ENCODE results near the gene CPA3. TPM values are rescaled to one million over a fixed set of nuclear protein-coding genes. Genes with fewer than 3 reads are reported as not detected.

The CPA3 gene
- total and polyA plus RNA-seq, 4 experiments from 2014 or later: not detected

GRCh38 chr3:148825476-148825875 lies 39.6 kb upstream of the CPA3 start:
- Mint-ChIP-seq H3K36me3 (no peaks in the 10 kb centered on the region), H3K9me3 (peaks cover 4 to 11% (median 6%) of the 10 kb centered on the region in 8 donors), H3K4me1 (no peaks in the 10 kb centered on the region), H3K27ac (no peak overlapping the region), H3K27me3 (peaks cover 6 to 7% of the 10 kb centered on the region in 2 donors), H3K4me3 (no peak overlapping the region)
- Histone ChIP-seq H3K9me3 (ENCODE audit: control insufficient read depth in 1 of 2, low read length in 2 of 2) (no peaks in the 10 kb centered on the region), H3K4me1 (ENCODE audit: insufficient read depth, low read length) (no peaks in the 10 kb centered on the region), H3K4me3 (ENCODE audit: low read length in 2 of 2) (no peak overlapping the region), H3K36me3 (ENCODE audit: insufficient read depth, low read length) (no peaks in the 10 kb centered on the region), H3K27me3 (ENCODE audit: insufficient read depth, low read length) (no peaks in the 10 kb centered on the region), H3K27ac (ENCODE audit: low read depth, low read length) (no peak overlapping the region)
- no peak for DNase-seq
- CTCF ChIA-PET (ENCODE audit: partially characterized antibody): no interaction called here
- intact Hi-C loops (cut with micrococcal nuclease): no loop called here
- POLR2A ChIA-PET (ENCODE audit: partially characterized antibody): no interaction called here

- H3K27ac ChIP-seq (ENCODE audit: low read depth, low read length): no peak within 1 kb of the TSS
- no peaks in the 10 kb centered on the region for H3K9me3 ChIP-seq (ENCODE audit: control insufficient read depth in 1 of 2, low read length in 2 of 2)
- no peak within 1 kb of the TSS for H3K4me3 ChIP-seq (ENCODE audit: low read length in 2 of 2)
- intact Hi-C loops (cut with micrococcal nuclease): no loop called here
- no peak for DNase-seq
- no peaks in the 10 kb centered on the region for H3K36me3 Mint-ChIP-seq
- H3K9me3 Mint-ChIP-seq: peaks cover 0 to 3% (median 2%) of the 10 kb centered on the region in 8 donors
- H3K27ac Mint-ChIP-seq: no peak within 1 kb of the TSS
- no peaks in the 10 kb centered on the region for H3K4me1 Mint-ChIP-seq
- POLR2A ChIA-PET (ENCODE audit: partially characterized antibody): no interaction called here
- no peaks in the 10 kb centered on the region for H3K36me3 ChIP-seq (ENCODE audit: insufficient read depth, low read length)
- no peaks in the 10 kb centered on the region for H3K4me1 ChIP-seq (ENCODE audit: insufficient read depth, low read length)
- H3K27me3 Mint-ChIP-seq: peaks cover 6 to 7% of the 10 kb centered on the region in 2 donors
- H3K27me3 ChIP-seq (ENCODE audit: insufficient read depth, low read length): no peaks in the 10 kb centered on the region
- no peak within 1 kb of the TSS for H3K4me3 Mint-ChIP-seq
- CTCF ChIA-PET (ENCODE audit: partially characterized antibody): no interaction called here
Observed at GRCh38 chr3:148827585-148827984, 37.5 kb upstream of the CPA3 start, which contains the start of gene CPB1. TSS of gene CPB1 (plus strand) at chr3:148827811. CDS start at chr3:148827824, 13 bp downstream.

- no peaks in the 10 kb centered on the region for H3K36me3 Mint-ChIP-seq
- H3K9me3 Mint-ChIP-seq: no peaks in the 10 kb centered on the region
- DNase-seq: no peak
- no peak overlapping the region for H3K27ac Mint-ChIP-seq
- ChIA-PET POLR2A (ENCODE audit: partially characterized antibody) (no interaction called here), CTCF (ENCODE audit: partially characterized antibody) (no interaction called here)
- Histone ChIP-seq H3K27ac (ENCODE audit: low read depth, low read length) (no peak overlapping the region), H3K27me3 (ENCODE audit: insufficient read depth, low read length) (no peaks in the 10 kb centered on the region), H3K36me3 (ENCODE audit: insufficient read depth, low read length) (no peaks in the 10 kb centered on the region), H3K9me3 (ENCODE audit: control insufficient read depth in 1 of 2, low read length in 2 of 2) (no peaks in the 10 kb centered on the region), H3K4me1 (ENCODE audit: insufficient read depth, low read length) (no peaks in the 10 kb centered on the region), H3K4me3 (ENCODE audit: low read length in 2 of 2) (no peak overlapping the region)
- H3K27me3 Mint-ChIP-seq: peaks cover 6 to 7% of the 10 kb centered on the region in 2 donors
- intact Hi-C loops (cut with micrococcal nuclease): no loop called here
- H3K4me1 Mint-ChIP-seq: no peaks in the 10 kb centered on the region
- no peak overlapping the region for H3K4me3 Mint-ChIP-seq
Observed at GRCh38 chr3:148828136-148828690, 36.9 kb upstream of the CPA3 start.

- no peaks in the 10 kb centered on the region for H3K27me3 ChIP-seq (ENCODE audit: insufficient read depth, low read length)
- Mint-ChIP-seq H3K36me3 (no peaks in the 10 kb centered on the region), H3K27ac (no peak overlapping the region), H3K27me3 (peaks cover 1 to 2% of the 10 kb centered on the region in 2 donors), H3K9me3 (no peaks in the 10 kb centered on the region), H3K4me1 (no peaks in the 10 kb centered on the region), H3K4me3 (no peak overlapping the region)
- H3K27ac ChIP-seq (ENCODE audit: low read depth, low read length): no peak overlapping the region
- ChIA-PET CTCF (ENCODE audit: partially characterized antibody) (no interaction called here), POLR2A (ENCODE audit: partially characterized antibody) (no interaction called here)
- H3K36me3 ChIP-seq (ENCODE audit: insufficient read depth, low read length): no peaks in the 10 kb centered on the region
- intact Hi-C loops (cut with micrococcal nuclease): no loop called here
- H3K4me1 ChIP-seq (ENCODE audit: insufficient read depth, low read length): no peaks in the 10 kb centered on the region
- no peak overlapping the region for H3K4me3 ChIP-seq (ENCODE audit: low read length in 2 of 2)
- no peaks in the 10 kb centered on the region for H3K9me3 ChIP-seq (ENCODE audit: control insufficient read depth in 1 of 2, low read length in 2 of 2)
- no peak for DNase-seq
Observed at GRCh38 chr3:148829926-148830325, 35.2 kb upstream of the CPA3 start.

GRCh38 chr3:148833223-148833622 lies 31.9 kb upstream of the CPA3 start:
- H3K36me3 Mint-ChIP-seq: no peaks in the 10 kb centered on the region
- no peaks in the 10 kb centered on the region for H3K9me3 ChIP-seq (ENCODE audit: control insufficient read depth in 1 of 2, low read length in 2 of 2)
- no peak overlapping the region for H3K4me3 Mint-ChIP-seq
- DNase-seq: no peak
- H3K27ac ChIP-seq (ENCODE audit: low read depth, low read length): no peak overlapping the region
- POLR2A ChIA-PET (ENCODE audit: partially characterized antibody): no interaction called here
- H3K9me3 Mint-ChIP-seq: no peaks in the 10 kb centered on the region
- CTCF ChIA-PET (ENCODE audit: partially characterized antibody): no interaction called here
- intact Hi-C loops (cut with micrococcal nuclease): no loop called here
- H3K27ac Mint-ChIP-seq: no peak overlapping the region
- no peak overlapping the region for H3K4me3 ChIP-seq (ENCODE audit: low read length in 2 of 2)
- no peaks in the 10 kb centered on the region for H3K4me1 Mint-ChIP-seq
- H3K4me1 ChIP-seq (ENCODE audit: insufficient read depth, low read length): no peaks in the 10 kb centered on the region
- no peaks in the 10 kb centered on the region for H3K27me3 ChIP-seq (ENCODE audit: insufficient read depth, low read length)
- H3K27me3 Mint-ChIP-seq: peaks cover 0 to 2% of the 10 kb centered on the region in 2 donors
- H3K36me3 ChIP-seq (ENCODE audit: insufficient read depth, low read length): no peaks in the 10 kb centered on the region

- peaks cover 0 to 2% of the 10 kb centered on the region in 2 donors for H3K27me3 Mint-ChIP-seq
- Histone ChIP-seq H3K36me3 (ENCODE audit: insufficient read depth, low read length) (no peaks in the 10 kb centered on the region), H3K4me3 (ENCODE audit: low read length in 2 of 2) (no peak overlapping the region), H3K9me3 (ENCODE audit: control insufficient read depth in 1 of 2, low read length in 2 of 2) (no peaks in the 10 kb centered on the region), H3K27ac (ENCODE audit: low read depth, low read length) (no peak overlapping the region), H3K27me3 (ENCODE audit: insufficient read depth, low read length) (no peaks in the 10 kb centered on the region), H3K4me1 (ENCODE audit: insufficient read depth, low read length) (no peaks in the 10 kb centered on the region)
- DNase-seq: no peak
- no peaks in the 10 kb centered on the region for H3K9me3 Mint-ChIP-seq
- no peaks in the 10 kb centered on the region for H3K4me1 Mint-ChIP-seq
- ChIA-PET CTCF (ENCODE audit: partially characterized antibody) (no interaction called here), POLR2A (ENCODE audit: partially characterized antibody) (no interaction called here)
- no peak overlapping the region for H3K27ac Mint-ChIP-seq
- no peaks in the 10 kb centered on the region for H3K36me3 Mint-ChIP-seq
- no peak overlapping the region for H3K4me3 Mint-ChIP-seq
- intact Hi-C loops (cut with micrococcal nuclease): no loop called here
Observed at GRCh38 chr3:148839805-148840204, 25.3 kb upstream of the CPA3 start.

GRCh38 chr3:148840451-148840850 lies 24.6 kb upstream of the CPA3 start:
- Histone ChIP-seq H3K36me3 (ENCODE audit: insufficient read depth, low read length) (no peaks in the 10 kb centered on the region), H3K27ac (ENCODE audit: low read depth, low read length) (no peak overlapping the region), H3K4me1 (ENCODE audit: insufficient read depth, low read length) (no peaks in the 10 kb centered on the region), H3K4me3 (ENCODE audit: low read length in 2 of 2) (no peak overlapping the region), H3K27me3 (ENCODE audit: insufficient read depth, low read length) (no peaks in the 10 kb centered on the region), H3K9me3 (ENCODE audit: control insufficient read depth in 1 of 2, low read length in 2 of 2) (no peaks in the 10 kb centered on the region)
- H3K4me3 Mint-ChIP-seq: no peak overlapping the region
- no peak for DNase-seq
- H3K4me1 Mint-ChIP-seq: no peaks in the 10 kb centered on the region
- H3K9me3 Mint-ChIP-seq: no peaks in the 10 kb centered on the region
- CTCF ChIA-PET (ENCODE audit: partially characterized antibody): no interaction called here
- H3K36me3 Mint-ChIP-seq: no peaks in the 10 kb centered on the region
- peaks cover 0 to 2% of the 10 kb centered on the region in 2 donors for H3K27me3 Mint-ChIP-seq
- H3K27ac Mint-ChIP-seq: no peak overlapping the region
- intact Hi-C loops (cut with micrococcal nuclease): no loop called here
- POLR2A ChIA-PET (ENCODE audit: partially characterized antibody): no interaction called here

All from CD4-positive, alpha-beta memory T cell (primary cell).